ENCODE data around the gene ZFAND2A. TPM values are rescaled to one million over a fixed set of nuclear protein-coding genes. Genes with fewer than 3 reads are reported as not detected.

The ZFAND2A gene
- total and polyA plus RNA-seq, 2 of the 8 experiments (the other 6 are each of a cell fraction or from before 2014, with no cell fraction given): 16.6 to 20.3 TPM

GRCh38 chr7:1121886-1122831, 37.8 kb downstream of the ZFAND2A start:
- Histone ChIP-seq H3K27ac (ENCODE audit: low read depth, low read length) (peak overlapping the region; percentile 35; the same call in 1 of the 2 replicates), H2BK5ac (ENCODE audit: low read depth, low read length) (peak overlapping the region; percentile 63; the same call in 1 of the 2 replicates), H3K4me2 (ENCODE audit: insufficient read depth in 1 of 2, low read depth in 2 of 2, low read length in 2 of 2) (no peak overlapping the region), H2BK120ac (replicated peaks; ENCODE audit: low read depth, low read length) (no peak overlapping the region), H2AFZ (ENCODE audit: low read length) (no peak overlapping the region), H3K18ac (ENCODE audit: extremely low read depth, low read length) (no peak overlapping the region), H3K4me3 (ENCODE audit: extremely low read depth in 1 of 4, insufficient read depth in 2 of 4, low read depth in 3 of 4, low read length in 4 of 4) (no peak overlapping the region), H3K14ac (ENCODE audit: insufficient read length) (no peak overlapping the region), H2BK12ac (ENCODE audit: low read depth, low read length) (0 out of 2 replicates have a peak overlapping the region, but pooled peaks have one; percentile 33), H3K79me1 (ENCODE audit: low read depth, low read length) (peaks cover 7% of the 10 kb centered on the region), H3K9me3 (ENCODE audit: insufficient read depth in 2 of 2, low read depth in 1 of 2, low read length in 1 of 2) (no peaks in the 10 kb centered on the region), H4K5ac (ENCODE audit: insufficient read length, low read depth, low read length) (no peak overlapping the region), H3K23ac (ENCODE audit: insufficient read length) (no peak overlapping the region), H2AK5ac (ENCODE audit: low read depth, low read length) (peak overlapping the region; percentile 39; the same call in 1 of the 2 replicates), H3K23me2 (ENCODE audit: low read depth, low read length) (no peaks in the 10 kb centered on the region), H4K20me1 (replicated peaks in 1 of 2; ENCODE audit: control insufficient read depth in 1 of 2, insufficient read depth in 2 of 2, low read length in 2 of 2) (peaks cover 7 to 15% of the 10 kb centered on the region in 2 experiments), H3K79me2 (ENCODE audit: control insufficient read depth in 1 of 2, insufficient read depth in 2 of 2, low read length in 2 of 2) (peaks cover 0 to 54% of the 10 kb centered on the region in 2 experiments; a peak in 2 of 4 replicates), H3K36me3 (ENCODE audit: control insufficient read depth in 2 of 4, insufficient read depth in 4 of 4, low read length in 3 of 4) (peaks cover 0 to 14% (median 4%) of the 10 kb centered on the region in 4 experiments; a peak in 3 of 8 replicates), H3K56ac (replicated peaks; ENCODE audit: insufficient read length, low read depth, low read length) (no peak overlapping the region), H2BK20ac (ENCODE audit: low read length) (no peak overlapping the region), H3K9ac (replicated peaks in 1 of 4; ENCODE audit: extremely low read depth in 1 of 4, low read depth in 3 of 4, low read length in 3 of 4) (no peak overlapping the region), H3K27me3 (replicated peaks in 1 of 4; ENCODE audit: control insufficient read depth in 3 of 4, extremely low read depth in 1 of 4, insufficient read depth in 3 of 4, low read length in 3 of 4) (no peaks in the 10 kb centered on the region), H3K4ac (replicated peaks; ENCODE audit: insufficient read length, low read depth, low read length) (no peak overlapping the region), H4K91ac (replicated peaks; ENCODE audit: insufficient read length, low read length) (no peak overlapping the region), H3K4me1 (replicated peaks in 1 of 4; ENCODE audit: control insufficient read depth in 3 of 4, insufficient read depth in 4 of 4, low read length in 3 of 4) (peaks cover 0 to 14% (median 8%) of the 10 kb centered on the region in 4 experiments; a peak in 6 of 7 replicates), H2BK15ac (ENCODE audit: low read length) (no peak overlapping the region), H4K8ac (ENCODE audit: extremely low read depth, insufficient read depth, low read length) (peak overlapping the region; percentile 79; the same call in 1 of the 2 replicates)
- POLR2A ChIA-PET (ENCODE audit: partially characterized antibody): no interaction called here
- DNase-seq (ENCODE audit: low read depth in 1 of 2, low spot score in 2 of 2): no peak
- 88% methylated on average over 25 of the region's 28 CpGs; no CpG with 5 or more reads in 1 of the 2 experiments for WGBS, 2 experiments (ENCODE audit: extremely low coverage in 1 of 2, insufficient coverage in 1 of 2, insufficient read length in 1 of 2, insufficient replicate concordance in 2 of 2, low coverage in 1 of 2, low lambda C conversion rate in 2 of 2, missing lambda C conversion rate in 1 of 2)
- FAIRE-seq: no peak
- CTCF ChIA-PET (ENCODE audit: partially characterized antibody): interaction anchor here (0.8 to 3.6 kb wide), 21 partner anchors 7 to 249 kb away, joined by 3 to 14 read pairs (median 5); partner anchors contain the start of gene GPER1
- TF ChIP-seq USF2 (IDR thresholded peaks at IDR 0.05; ENCODE audit: low read length) (no peak; the same call in 1 of the 2 replicates), ATF2 (IDR thresholded peaks at IDR 0.05; ENCODE audit: low read length) (no peak), POLR2A (IDR thresholded peaks at IDR 0.05; ENCODE audit: control extremely low read depth in 1 of 2, low read depth in 2 of 2, low read length in 2 of 2) (no peak), BACH1 (IDR thresholded peaks at IDR 0.05; ENCODE audit: low read length) (no peak), FOSL1 (IDR thresholded peaks at IDR 0.05; ENCODE audit: insufficient read depth, low read depth, low read length) (no peak), SIN3A (conservative IDR thresholded peaks at IDR 0.05 in 1 of 2, IDR thresholded peaks at IDR 0.05 in 1 of 2; ENCODE audit: low read depth in 1 of 2, low read length in 2 of 2) (no peak), MAX (IDR thresholded peaks at IDR 0.05) (no peak)
